Lung (tissue), 12 donors: ENCODE data around the gene ADAMTS13. TPM values are rescaled to one million over a fixed set of nuclear protein-coding genes. Genes with fewer than 3 reads are reported as not detected.

ENCODE experiments used
- ATAC-seq: fragments of 200-7000 bp; cut with Tn5 transposase; one replicate; pipeline ENCODE4 v1.9.1; 2020; ENCODE audit warnings: moderate number of reproducible peaks; ENCODE audit not compliant: insufficient read depth, low FRiP score
- DNase-seq, 3 donors: peaks; one replicate each; pipeline ENCODE4 v3.0.0-alpha.2; 2013 to 2017
- H3K27ac ChIP-seq, 2 donors: one replicate each; pipeline ENCODE4 v1.5.1; 2013; ENCODE audit warnings: mild to moderate bottlenecking in 2 of 2, moderate library complexity in 2 of 2, control low read depth in 1 of 2, inconsistent platforms in 1 of 2, low read depth in 1 of 2, low read length in 1 of 2
- H3K27me3 ChIP-seq, 3 donors: one replicate each; pipeline ENCODE4 v1.5.1; 2013; ENCODE audit warnings: low read length in 2 of 3; ENCODE audit not compliant: control insufficient read depth in 3 of 3, insufficient read depth in 3 of 3
- H3K36me3 ChIP-seq, 4 donors: one replicate each; pipeline ENCODE4 v1.5.1; 2013; ENCODE audit warnings: low read length in 4 of 4, mild to moderate bottlenecking in 1 of 4, moderate library complexity in 1 of 4; ENCODE audit not compliant: control insufficient read depth in 4 of 4, insufficient read depth in 4 of 4
- H3K4me1 ChIP-seq, 5 donors: one replicate each; pipeline ENCODE4 v1.5.1; 2013; ENCODE audit warnings: low read length in 5 of 5, mild to moderate bottlenecking in 2 of 5, moderate library complexity in 1 of 5; ENCODE audit not compliant: control insufficient read depth in 5 of 5, insufficient read depth in 5 of 5
- H3K4me3 ChIP-seq: one replicate; pipeline ENCODE4 v1.5.1; 2013; ENCODE audit warnings: mild to moderate bottlenecking, control low read depth, moderate library complexity
- H3K9ac ChIP-seq, 2 donors: one replicate each; pipeline ENCODE4 v1.5.1; 2013; ENCODE audit warnings: low read length in 2 of 2, control low read depth in 1 of 2; ENCODE audit not compliant: insufficient read depth in 1 of 2
- H3K9me3 ChIP-seq, 4 donors: one replicate each; pipeline ENCODE4 v1.5.1; 2013; ENCODE audit warnings: low read length in 3 of 4, mild to moderate bottlenecking in 1 of 4, moderate library complexity in 1 of 4; ENCODE audit not compliant: control insufficient read depth in 4 of 4, insufficient read depth in 3 of 4
- WGBS, 2 donors: extraction: QIAGEN DNeasy Blood & Tissue Kit; methylation state at CpG; one replicate each; pipeline ENCODE4 v1.1.7; 2013; 5-methylcytosine and 5-hydroxymethylcytosine counted together
- polyA plus RNA-seq, 2 donors: library from polyadenylated mRNA; stranded (reverse); fragments of 200-250 nt; gene quantifications; one replicate each; pipeline ENCODE4 v1.2.1, GENCODE V29; 2013
- total RNA-seq, 2 donors: library from RNA; depleted of rRNA in 1 of 2; stranded (reverse); fragments of >200 nt in 1 of 2; gene quantifications; one replicate each; pipeline ENCODE4 v1.2.1, GENCODE V29; 2014 to 2021
- TF ChIP-seq, protein P1 (sequence below): IDR thresholded peaks from 2 replicates; pipeline ENCODE4 v1.5.1; 2012; ENCODE audit warnings: mild to moderate bottlenecking; ENCODE audit errors: control extremely low read depth, extremely low read depth
- donor health status: control.
- donor health status: control.
- donor health status: Bipolar disorder and iron deficiency.
- donor health status: healthy.
- donor health status: DM: yes; HTN: yes; CAD: no.

Gene ADAMTS13
- total and polyA plus RNA-seq, 4 donors: 1.0 to 4.1 (median 2.9) TPM

DNA sequence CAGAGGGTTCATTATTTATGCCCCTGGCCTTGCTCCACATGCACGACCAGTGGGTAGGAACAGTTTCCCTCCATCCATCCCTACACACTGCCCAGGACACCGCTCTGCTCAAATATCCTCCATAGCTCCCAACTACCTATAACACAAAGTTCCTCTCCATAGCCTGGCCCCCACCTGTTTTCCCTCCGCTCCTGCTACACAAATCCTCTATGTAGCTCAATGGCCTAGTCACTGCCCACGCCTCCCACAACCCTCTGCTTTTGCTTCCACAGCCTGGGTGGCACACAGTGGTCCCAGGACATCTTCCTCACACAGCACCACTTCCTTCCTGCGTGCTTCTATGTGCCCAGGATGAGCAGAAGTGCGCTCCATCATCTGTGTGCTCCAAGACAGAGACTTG is 24.8 kb upstream of the ADAMTS13 start:
- peaks cover 0 to 6% (median 0%) of the 10 kb centered on the region in 3 donors for H3K27me3 ChIP-seq
- H3K27ac ChIP-seq: no peak overlapping the region
- H3K9me3 ChIP-seq: no peaks in the 10 kb centered on the region
- ATAC-seq: no peak
- WGBS, 2 donors: 78 to 79% methylated on average over 6 of the region's 6 CpGs
- DNase-seq: no peak
- H3K4me1 ChIP-seq: no peaks in the 10 kb centered on the region
- H3K9ac ChIP-seq: no peak overlapping the region
- peaks cover 0 to 2% (median 0%) of the 10 kb centered on the region in 4 donors for H3K36me3 ChIP-seq
- H3K4me3 ChIP-seq: no peak overlapping the region
- TF ChIP-seq, protein P1, sequence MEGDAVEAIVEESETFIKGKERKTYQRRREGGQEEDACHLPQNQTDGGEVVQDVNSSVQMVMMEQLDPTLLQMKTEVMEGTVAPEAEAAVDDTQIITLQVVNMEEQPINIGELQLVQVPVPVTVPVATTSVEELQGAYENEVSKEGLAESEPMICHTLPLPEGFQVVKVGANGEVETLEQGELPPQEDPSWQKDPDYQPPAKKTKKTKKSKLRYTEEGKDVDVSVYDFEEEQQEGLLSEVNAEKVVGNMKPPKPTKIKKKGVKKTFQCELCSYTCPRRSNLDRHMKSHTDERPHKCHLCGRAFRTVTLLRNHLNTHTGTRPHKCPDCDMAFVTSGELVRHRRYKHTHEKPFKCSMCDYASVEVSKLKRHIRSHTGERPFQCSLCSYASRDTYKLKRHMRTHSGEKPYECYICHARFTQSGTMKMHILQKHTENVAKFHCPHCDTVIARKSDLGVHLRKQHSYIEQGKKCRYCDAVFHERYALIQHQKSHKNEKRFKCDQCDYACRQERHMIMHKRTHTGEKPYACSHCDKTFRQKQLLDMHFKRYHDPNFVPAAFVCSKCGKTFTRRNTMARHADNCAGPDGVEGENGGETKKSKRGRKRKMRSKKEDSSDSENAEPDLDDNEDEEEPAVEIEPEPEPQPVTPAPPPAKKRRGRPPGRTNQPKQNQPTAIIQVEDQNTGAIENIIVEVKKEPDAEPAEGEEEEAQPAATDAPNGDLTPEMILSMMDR: no peak

DNA sequence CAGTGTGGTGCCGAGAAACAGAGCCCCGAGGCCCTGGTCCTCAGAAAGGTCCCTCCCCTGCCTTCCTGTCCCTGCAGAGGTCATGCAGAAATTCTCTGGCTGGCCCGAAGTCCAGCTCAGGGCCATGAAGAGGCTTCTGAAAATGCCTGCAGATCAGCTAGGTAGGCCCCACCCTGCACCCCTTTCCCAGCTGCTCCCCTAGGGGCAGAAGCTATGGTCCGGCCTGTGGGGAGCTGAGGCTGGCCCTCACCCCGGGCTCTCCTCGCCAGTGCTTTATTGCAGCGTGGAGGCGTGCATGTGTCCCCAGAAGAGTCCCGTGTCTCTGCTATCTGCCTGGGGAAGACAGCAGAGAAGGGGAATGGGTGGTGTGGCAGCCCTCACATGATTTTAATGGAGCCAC is 24.3 kb upstream of the ADAMTS13 start:
- ATAC-seq (no peak), DNase-seq (no peak)
- no peaks in the 10 kb centered on the region for H3K4me1 ChIP-seq
- no peaks in the 10 kb centered on the region for H3K9me3 ChIP-seq
- no peak overlapping the region for H3K9ac ChIP-seq
- H3K4me3 ChIP-seq: no peak overlapping the region
- peaks cover 0 to 5% (median 0%) of the 10 kb centered on the region in 4 donors for H3K36me3 ChIP-seq
- no peak overlapping the region for H3K27ac ChIP-seq
- 70 to 82% methylated on average over 9 of the region's 9 CpGs for WGBS, 2 donors
- TF ChIP-seq, protein P1: no peak
- peaks cover 0 to 6% (median 0%) of the 10 kb centered on the region in 3 donors for H3K27me3 ChIP-seq

DNA sequence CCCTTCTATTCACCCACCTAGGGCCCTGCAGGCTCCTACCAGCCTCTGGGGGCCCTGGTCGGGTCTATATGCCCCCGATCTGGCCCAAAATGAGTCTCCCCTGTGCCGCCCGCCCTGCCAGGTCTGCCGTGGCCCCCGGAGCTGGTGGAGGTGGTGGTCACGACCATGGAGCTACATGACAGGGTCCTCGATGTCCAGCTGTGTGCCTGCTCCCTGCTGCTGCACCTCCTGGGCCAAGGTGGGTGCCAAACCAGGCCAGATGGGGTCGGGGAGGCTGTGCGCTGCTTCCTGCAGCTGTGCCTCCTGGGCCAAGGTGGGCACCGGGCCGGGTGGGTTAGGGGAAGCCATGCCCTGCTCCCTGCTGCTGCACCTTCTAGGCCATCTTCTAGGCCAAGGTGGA is 21.9 kb upstream of the ADAMTS13 start:
- Histone ChIP-seq H3K9me3 (no peaks in the 10 kb centered on the region), H3K36me3 (peaks cover 0 to 20% (median 2%) of the 10 kb centered on the region in 4 donors), H3K4me3 (no peak overlapping the region), H3K27me3 (peaks cover 0 to 2% (median 0%) of the 10 kb centered on the region in 3 donors), H3K9ac (no peak overlapping the region), H3K27ac (no peak overlapping the region), H3K4me1 (no peaks in the 10 kb centered on the region)
- DNase-seq (no peak), ATAC-seq (no peak)
- 92 to 94% methylated on average over 11 to 12 of the region's 12 CpGs for WGBS, 2 donors
- TF ChIP-seq, protein P1: no peak

DNA sequence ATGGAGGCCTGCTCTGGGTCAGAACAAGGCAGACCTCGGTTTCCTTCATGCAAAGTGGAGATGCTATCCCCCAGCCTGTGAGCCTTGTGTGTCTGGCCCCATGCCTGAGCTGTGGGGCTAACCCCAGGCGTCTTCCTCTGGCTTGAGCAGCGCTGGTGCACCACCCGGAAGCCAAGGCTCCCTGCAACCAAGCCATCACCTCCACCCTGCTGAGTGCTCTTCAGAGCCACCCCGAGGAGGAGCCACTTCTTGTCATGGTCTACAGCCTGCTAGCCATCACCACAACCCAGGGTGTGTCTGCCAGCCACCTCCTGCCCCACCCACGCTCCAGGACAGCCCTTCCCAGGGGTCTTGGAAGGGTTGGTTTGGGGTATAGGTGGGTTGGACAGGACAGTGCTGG is 20.6 kb upstream of the ADAMTS13 start:
- H3K36me3 ChIP-seq: peaks cover 0 to 31% (median 6%) of the 10 kb centered on the region in 4 donors
- H3K4me3 ChIP-seq: no peak overlapping the region
- ATAC-seq (no peak), DNase-seq (no peak)
- no peak overlapping the region for H3K27ac ChIP-seq
- no peaks in the 10 kb centered on the region for H3K9me3 ChIP-seq
- whole genome bisulfite sequencing, 2 donors: 84 to 87% methylated on average over 6 of the region's 6 CpGs
- H3K9ac ChIP-seq: no peak overlapping the region
- peaks cover 0 to 2% (median 0%) of the 10 kb centered on the region in 3 donors for H3K27me3 ChIP-seq
- TF ChIP-seq, protein P1: no peak
- H3K4me1 ChIP-seq: no peaks in the 10 kb centered on the region
